ENCODE data around the gene LRRC47.

Gene LRRC47

DNA sequence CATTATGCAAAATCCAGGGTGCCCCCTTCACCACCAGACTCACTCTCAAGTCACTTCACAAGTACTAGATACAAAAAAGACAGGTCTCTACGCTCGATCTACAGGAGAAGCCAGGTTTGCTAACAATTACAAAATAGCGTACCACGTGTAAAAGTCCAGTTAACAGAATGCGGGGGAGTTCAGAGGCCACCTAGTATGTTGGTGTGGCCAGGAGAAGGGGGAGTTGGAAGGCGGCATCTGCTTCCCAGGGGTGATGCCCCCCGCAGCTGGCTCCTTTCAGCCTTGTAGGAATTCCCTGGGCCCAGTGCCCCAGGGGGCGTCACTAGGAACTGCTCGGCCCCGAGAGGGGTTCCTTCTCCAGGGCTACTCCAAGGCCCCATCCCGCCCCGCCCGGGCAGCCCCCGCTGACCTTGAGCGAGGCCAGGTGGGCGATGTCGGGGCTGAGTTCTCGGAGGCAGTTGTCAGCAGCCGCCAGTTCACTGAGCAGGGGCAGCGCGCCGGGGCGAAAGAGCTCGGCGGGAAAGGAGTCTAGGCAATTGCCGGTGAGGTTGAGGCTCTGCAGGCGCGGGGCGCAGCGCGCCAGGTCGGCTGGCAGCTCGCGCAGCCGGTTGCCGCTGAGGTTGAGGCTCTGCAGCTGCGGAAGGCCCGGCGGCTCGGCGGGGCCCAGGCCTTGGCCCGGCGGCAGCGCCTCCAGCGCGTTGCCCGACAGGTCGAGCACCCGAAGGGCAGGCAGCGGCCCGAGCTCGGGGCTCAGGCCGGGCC is 664 bp downstream of the LRRC47 start:
- DNase-seq (ENCODE audit: low read depth): no peak
- peak overlapping the region; percentile 58 for H3K4me3 ChIP-seq (ENCODE audit: low read depth, low read length)

DNA sequence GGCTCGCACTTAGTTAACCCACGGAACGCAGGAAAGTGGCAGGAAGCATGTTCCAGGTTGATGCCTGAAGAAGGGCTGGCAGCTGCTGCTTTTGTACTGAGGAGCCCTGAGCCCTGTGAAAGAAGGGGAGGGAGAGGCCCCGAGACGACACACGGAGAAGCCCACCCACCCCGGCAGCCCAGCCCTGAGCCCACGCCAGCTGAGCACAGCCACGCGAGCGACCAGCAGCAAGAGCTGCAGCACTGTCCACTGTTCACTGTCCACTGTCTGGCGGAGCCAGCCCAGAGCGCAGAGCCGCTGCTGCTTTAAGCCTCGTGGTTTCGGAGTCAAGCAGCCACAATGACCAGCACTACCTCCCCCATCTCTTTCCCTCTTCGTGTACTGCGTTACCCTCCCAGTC is 5.3 kb downstream of the LRRC47 start:
- TF ChIP-seq, protein P1, sequence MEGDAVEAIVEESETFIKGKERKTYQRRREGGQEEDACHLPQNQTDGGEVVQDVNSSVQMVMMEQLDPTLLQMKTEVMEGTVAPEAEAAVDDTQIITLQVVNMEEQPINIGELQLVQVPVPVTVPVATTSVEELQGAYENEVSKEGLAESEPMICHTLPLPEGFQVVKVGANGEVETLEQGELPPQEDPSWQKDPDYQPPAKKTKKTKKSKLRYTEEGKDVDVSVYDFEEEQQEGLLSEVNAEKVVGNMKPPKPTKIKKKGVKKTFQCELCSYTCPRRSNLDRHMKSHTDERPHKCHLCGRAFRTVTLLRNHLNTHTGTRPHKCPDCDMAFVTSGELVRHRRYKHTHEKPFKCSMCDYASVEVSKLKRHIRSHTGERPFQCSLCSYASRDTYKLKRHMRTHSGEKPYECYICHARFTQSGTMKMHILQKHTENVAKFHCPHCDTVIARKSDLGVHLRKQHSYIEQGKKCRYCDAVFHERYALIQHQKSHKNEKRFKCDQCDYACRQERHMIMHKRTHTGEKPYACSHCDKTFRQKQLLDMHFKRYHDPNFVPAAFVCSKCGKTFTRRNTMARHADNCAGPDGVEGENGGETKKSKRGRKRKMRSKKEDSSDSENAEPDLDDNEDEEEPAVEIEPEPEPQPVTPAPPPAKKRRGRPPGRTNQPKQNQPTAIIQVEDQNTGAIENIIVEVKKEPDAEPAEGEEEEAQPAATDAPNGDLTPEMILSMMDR (IDR thresholded peaks at IDR 0.05; ENCODE audit: insufficient read depth, low read depth, low read length, missing control alignments): no peak
- DNase-seq (ENCODE audit: low read depth): no peak
- no peak overlapping the region for H3K4me3 ChIP-seq (ENCODE audit: low read depth, low read length)

More for the DNA sequence above, 664 bp downstream of the LRRC47 start:
- TF ChIP-seq, protein P1 (IDR thresholded peaks at IDR 0.05; ENCODE audit: insufficient read depth, low read depth, low read length, missing control alignments): no peak

- no peak overlapping the region for H3K4me3 ChIP-seq (ENCODE audit: low read depth, low read length)
- DNase-seq (ENCODE audit: low read depth): no peak
- TF ChIP-seq, protein P1 (IDR thresholded peaks at IDR 0.05; ENCODE audit: insufficient read depth, low read depth, low read length, missing control alignments): no peak
Measured at GRCh38 chr1:3790500-3790923, 5.8 kb downstream of the LRRC47 start.

GRCh38 chr1:3789421-3790300 is 6.6 kb downstream of the LRRC47 start:
- no peak for DNase-seq (ENCODE audit: low read depth)
- TF ChIP-seq, protein P1 (IDR thresholded peaks at IDR 0.05; ENCODE audit: insufficient read depth, low read depth, low read length, missing control alignments): no peak
- no peak overlapping the region for H3K4me3 ChIP-seq (ENCODE audit: low read depth, low read length)

- TF ChIP-seq, protein P1 (IDR thresholded peaks at IDR 0.05; ENCODE audit: insufficient read depth, low read depth, low read length, missing control alignments): no peak
- no peak overlapping the region for H3K4me3 ChIP-seq (ENCODE audit: low read depth, low read length)
Measured at GRCh38 chr1:3788756-3789420, 7.4 kb downstream of the LRRC47 start.

GRCh38 chr1:3787745-3788605 is 8.3 kb downstream of the LRRC47 start:
- TF ChIP-seq, protein P1 (IDR thresholded peaks at IDR 0.05; ENCODE audit: insufficient read depth, low read depth, low read length, missing control alignments): no peak
- H3K4me3 ChIP-seq (ENCODE audit: low read depth, low read length): no peak overlapping the region
- no peak for DNase-seq (ENCODE audit: low read depth)

More at GRCh38 chr1:3788756-3789420, 7.4 kb downstream of the LRRC47 start:
- DNase-seq (ENCODE audit: low read depth): no peak
